Esophagus squamous epithelium (tissue), 5 donors: Measurements from ENCODE around the gene RAB43. TPM values are rescaled to one million over a fixed set of nuclear protein-coding genes. Genes with fewer than 3 reads are reported as not detected.
A peak's percentile ranks its signal among the peaks of the same experiment; 100 is the strongest.

ENCODE experiments used
- DNase-seq: peaks from one replicate; lab custom pipeline; 2025; lab: John Stamatoyannopoulos, UW
- H3K27ac ChIP-seq, 4 donors: fragments of 200-600 bp; sonication (generic); one replicate each; pipeline ENCODE4 v1.5.1; 2016 to 2019; ENCODE audit warnings: mild to moderate bottlenecking in 1 of 4
- H3K27me3 ChIP-seq, 4 donors: fragments of 200-600 bp; sonication (generic); 1 replicate in 3 of 4; 2 replicates in 1 of 4; pipeline versions ENCODE4 v1.5.1 to v1.6.0; 2017 to 2021; ENCODE audit warnings: antibody characterized with exemption in 1 of 4
- H3K36me3 ChIP-seq, 3 donors: fragments of 200-600 bp; sonication (generic); one replicate each; pipeline ENCODE4 v1.5.1; 2016 to 2019
- H3K4me1 ChIP-seq, 3 donors: fragments of 200-600 bp; sonication (generic); one replicate each; pipeline ENCODE4 v1.5.1; 2017 to 2019
- H3K4me3 ChIP-seq, 4 donors: fragments of 200-600 bp; sonication (generic); 1 replicate in 3 of 4; 2 replicates in 1 of 4; pipeline ENCODE4 v1.5.1; 2016 to 2019; ENCODE audit warnings: mild to moderate bottlenecking in 2 of 4, moderate library complexity in 1 of 4
- H3K9me3 ChIP-seq, 3 donors: fragments of 200-600 bp; sonication (generic); one replicate each; pipeline ENCODE4 v1.5.1; 2016 to 2019
- CTCF ChIP-seq, 6 experiments: fragments of 450-650 bp in 4 of 6; fragments of 200-600 bp in 2 of 6; sonication (generic) in 2 of 6; IDR thresholded peaks; one replicate each; pipeline ENCODE4 v1.5.1; 2016 to 2019; ENCODE audit warnings: antibody characterized with exemption in 6 of 6, mild to moderate bottlenecking in 4 of 6, moderate library complexity in 4 of 6
- POLR2A ChIP-seq, 4 donors: fragments of 450-650 bp; IDR thresholded peaks; one replicate each; pipeline ENCODE4 v1.6.1; 2017; ENCODE audit warnings: antibody characterized with exemption in 4 of 4, mild to moderate bottlenecking in 4 of 4, moderate library complexity in 3 of 4
- WGBS, 2 donors: methylation state at CpG; one replicate each; pipeline ENCODE4 v1.1.5; 2018; 5-methylcytosine and 5-hydroxymethylcytosine counted together
- intact Hi-C: fragments of 100-400 bp; cut with DNase I; formaldehyde crosslinking; loops from one replicate; pipeline ENCODE4 v1.15.0; 2022
- total RNA-seq, 4 donors: library from RNA; depleted of rRNA; stranded (reverse); fragments of >200 nt; gene quantifications; one replicate each; pipeline ENCODE4 v1.1.0, GENCODE V29; 2016
- donor health status: DM: yes; HTN: yes; CAD: no.

The RAB43 gene
- total RNA-seq, 4 donors from 2014 or later = 4.6 to 11.1 (median 7.9) TPM

GRCh38 chr3:129046732-129047552, 74.7 kb downstream of the RAB43 start:
- TF ChIP-seq CTCF (IDR thresholded peaks at IDR 0.05) (no peak), POLR2A (IDR thresholded peaks at IDR 0.05) (no peak)
- intact Hi-C loops = no loop called here

GRCh38 chr3:129046037-129046731, 75.4 kb downstream of the RAB43 start:
- WGBS, 2 donors = 78% methylated on average over 22 of the region's 67 CpGs; no CpG with 5 or more reads in 1 of the 2 donors
- TF ChIP-seq CTCF (IDR thresholded peaks at IDR 0.05) (no peak), POLR2A (IDR thresholded peaks at IDR 0.05) (no peak)
- Histone ChIP-seq H3K9me3 (no peaks in the 10 kb centered on the region), H3K36me3 (no peaks in the 10 kb centered on the region), H3K27ac (no peak overlapping the region), H3K27me3 (peaks cover 0 to 39% (median 0%) of the 10 kb centered on the region in 4 donors), H3K4me1 (peaks cover 3 to 22% (median 10%) of the 10 kb centered on the region in 3 donors), H3K4me3 (peak overlapping the region in 2 of 4 donors; percentile 29 to 56)
- no peak for DNase-seq
- intact Hi-C loops = no loop called here

More at GRCh38 chr3:129046732-129047552, 74.7 kb downstream of the RAB43 start:
- H3K27me3 ChIP-seq = peaks cover 0 to 39% (median 0%) of the 10 kb centered on the region in 4 donors
- H3K27ac ChIP-seq = no peak overlapping the region
- no peaks in the 10 kb centered on the region for H3K9me3 ChIP-seq
- H3K36me3 ChIP-seq = no peaks in the 10 kb centered on the region
- 73 to 82% methylated on average over 5 to 30 of the region's 46 CpGs for WGBS, 2 donors
- H3K4me3 ChIP-seq = no peak overlapping the region
- H3K4me1 ChIP-seq = peaks cover 10 to 29% (median 10%) of the 10 kb centered on the region in 3 donors
- no peak for DNase-seq

- intact Hi-C loops = no loop called here
- H3K36me3 ChIP-seq = no peaks in the 10 kb centered on the region
- H3K4me1 ChIP-seq = peaks cover 3 to 22% (median 10%) of the 10 kb centered on the region in 3 donors
- TF ChIP-seq CTCF (IDR thresholded peaks at IDR 0.05) = no peak
- no peak overlapping the region for H3K27ac ChIP-seq
- WGBS, 2 donors = 5% methylated on average over 8 of the region's 43 CpGs; no CpG with 5 or more reads in 1 of the 2 donors
- DNase-seq = no peak
- peak overlapping the region in 2 of 4 donors; percentile 29 to 56 for H3K4me3 ChIP-seq
- no peaks in the 10 kb centered on the region for H3K9me3 ChIP-seq
- H3K27me3 ChIP-seq = peaks cover 0 to 39% (median 0%) of the 10 kb centered on the region in 4 donors
These were observed 75.9 kb downstream of the RAB43 start for GRCh38 chr3:129045675-129046036.

GRCh38 chr3:129040579-129041300, 80.9 kb downstream of the RAB43 start:
- H3K36me3 ChIP-seq = no peaks in the 10 kb centered on the region
- intact Hi-C loops = no loop called here
- peaks cover under 1 to 7% (median 3%) of the 10 kb centered on the region in 3 donors for H3K4me1 ChIP-seq
- TF ChIP-seq POLR2A (IDR thresholded peaks at IDR 0.05) (no peak), CTCF (IDR thresholded peaks at IDR 0.05) (no peak)
- peaks cover 0 to 32% (median 0%) of the 10 kb centered on the region in 4 donors for H3K27me3 ChIP-seq
- no peak for DNase-seq
- no peak overlapping the region for H3K27ac ChIP-seq
- H3K4me3 ChIP-seq = no peak overlapping the region
- 87 to 94% methylated on average over 9 to 10 of the region's 15 CpGs for WGBS, 2 donors
- no peaks in the 10 kb centered on the region for H3K9me3 ChIP-seq
